Body of pancreas (tissue), 4 donors: ENCODE measurements around the gene TUBGCP6.

Experiments used
- CTCF ChIP-seq, 7 experiments: fragments of 450-650 bp in 4 of 7; fragments of 200-600 bp in 3 of 7; sonication (generic) in 3 of 7; IDR thresholded peaks; one replicate each; pipeline ENCODE4 v1.5.1; 2016 to 2019; ENCODE audit warnings: antibody characterized with exemption in 7 of 7
- POLR2A ChIP-seq, 3 donors: fragments of 450-650 bp; IDR thresholded peaks; one replicate each; pipeline ENCODE4 v1.6.1; 2016; ENCODE audit warnings: antibody characterized with exemption in 3 of 3, mild to moderate bottlenecking in 2 of 3

- TF ChIP-seq CTCF (IDR thresholded peaks at IDR 0.05) (no peak), POLR2A (IDR thresholded peaks at IDR 0.05) (no peak)
Observed at GRCh38 chr22:50292643-50293440, 48.0 kb upstream of the TUBGCP6 start.
